ENCODE data around the gene EPG5.
"Not testable (repeated sequence)": the region's sequence is repeated elsewhere in the genome, so short reads cannot be mapped to it uniquely, and the experiment has no call there.

The EPG5 gene

DNA sequence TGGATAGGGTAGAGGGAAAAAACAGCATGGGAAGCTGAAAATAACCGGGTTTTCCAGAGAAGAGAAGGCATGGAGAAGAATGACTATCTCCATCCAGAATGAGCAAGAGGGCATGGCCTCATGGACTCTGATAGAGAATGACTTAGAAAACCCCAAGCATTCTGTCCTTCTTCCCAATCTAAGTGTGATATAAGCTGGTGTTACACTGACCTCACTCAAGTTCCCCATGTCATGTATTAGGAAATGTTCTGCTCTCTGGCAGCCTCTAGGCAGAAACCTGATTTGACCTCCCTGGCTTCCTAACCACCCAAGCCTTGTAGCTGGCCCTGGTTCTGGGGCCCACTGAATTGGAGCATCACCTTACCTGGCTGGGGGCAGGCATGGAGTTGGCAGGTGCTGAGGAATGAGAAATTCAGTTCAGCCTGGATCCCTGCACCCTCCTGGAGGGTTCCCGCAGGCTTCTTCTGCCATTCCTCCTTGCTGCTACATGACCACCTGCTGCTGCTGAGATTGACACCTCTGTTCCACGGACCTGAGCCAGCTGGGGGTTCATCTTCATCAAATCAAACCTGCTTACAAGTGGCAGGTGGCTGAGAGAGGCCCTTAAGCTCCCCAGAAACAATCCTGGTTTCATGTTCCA lies 146.9 kb downstream of the EPG5 start:
- Histone ChIP-seq H3K27me3 (ENCODE audit: control insufficient read depth in 1 of 2, insufficient read depth in 2 of 2, low read length in 2 of 2) (no peaks in the 10 kb centered on the region), H3K4me1 (ENCODE audit: control insufficient read depth in 1 of 2, insufficient read depth in 2 of 2, low read length in 2 of 2) (no peaks in the 10 kb centered on the region), H3K4me3 (ENCODE audit: low read depth in 1 of 2, low read length in 2 of 2) (no peak overlapping the region), H3K27ac (ENCODE audit: low read depth, low read length) (no peak overlapping the region), H3K9ac (ENCODE audit: low read depth in 1 of 2, low read length in 2 of 2) (no peak overlapping the region), H3K9me3 (ENCODE audit: control insufficient read depth in 1 of 2, low read length in 2 of 2) (no peaks in the 10 kb centered on the region), H3K36me3 (ENCODE audit: control insufficient read depth in 1 of 2, insufficient read depth in 2 of 2, low read length in 2 of 2) (no peaks in the 10 kb centered on the region)

DNA sequence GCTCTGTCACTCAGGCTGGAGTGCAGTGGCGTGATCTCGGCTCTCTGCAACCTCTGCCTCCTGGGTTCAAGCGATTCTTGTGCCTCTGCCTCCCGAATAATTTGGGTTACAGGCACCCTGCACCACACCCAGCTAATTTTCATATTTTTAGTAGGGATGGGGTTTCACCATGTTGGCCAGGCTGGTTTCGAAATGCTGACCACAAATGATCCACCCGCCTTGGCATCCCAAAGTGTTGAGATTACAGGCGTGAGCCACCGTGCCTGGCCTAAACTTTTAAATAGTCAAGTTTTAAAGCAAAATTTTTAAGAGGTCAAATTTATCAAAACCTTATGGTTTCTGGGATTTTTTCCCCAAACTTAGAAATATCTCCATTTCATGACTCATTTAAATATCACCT lies 148.4 kb downstream of the EPG5 start:
- H3K4me3 ChIP-seq (ENCODE audit: low read depth in 1 of 2, low read length in 2 of 2); H3K27ac ChIP-seq (ENCODE audit: low read depth, low read length); H3K4me1 ChIP-seq (ENCODE audit: control insufficient read depth in 1 of 2, insufficient read depth in 2 of 2, low read length in 2 of 2); H3K9ac ChIP-seq (ENCODE audit: low read depth in 1 of 2, low read length in 2 of 2); H3K36me3 ChIP-seq (ENCODE audit: control insufficient read depth in 1 of 2, insufficient read depth in 2 of 2, low read length in 2 of 2); H3K9me3 ChIP-seq (ENCODE audit: control insufficient read depth in 1 of 2, low read length in 2 of 2); H3K27me3 ChIP-seq (ENCODE audit: control insufficient read depth in 1 of 2, insufficient read depth in 2 of 2, low read length in 2 of 2): not testable (repeated sequence)

DNA sequence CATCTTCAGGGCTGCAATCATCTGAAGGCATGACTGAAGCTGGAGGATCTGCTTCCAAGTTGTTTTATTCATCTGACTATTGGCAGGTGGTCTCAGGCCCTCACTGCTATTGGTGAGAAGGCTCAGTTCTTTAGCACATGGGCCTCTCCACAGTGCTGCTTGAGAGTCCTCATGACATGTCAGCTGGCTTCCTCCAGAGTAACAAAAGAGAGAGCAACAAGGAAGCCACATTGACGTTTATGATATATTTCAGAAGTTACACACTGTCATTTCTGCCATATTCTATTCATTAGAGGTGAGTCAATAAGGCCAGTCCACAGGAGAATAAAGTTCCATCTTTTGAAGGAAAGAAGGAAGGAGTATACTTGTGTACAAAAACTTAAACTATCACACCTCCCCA lies 149.6 kb downstream of the EPG5 start:
- H3K9me3 ChIP-seq (ENCODE audit: control insufficient read depth in 1 of 2, low read length in 2 of 2): no peaks in the 10 kb centered on the region
- H3K9ac ChIP-seq (ENCODE audit: low read depth in 1 of 2, low read length in 2 of 2): no peak overlapping the region
- H3K36me3 ChIP-seq (ENCODE audit: control insufficient read depth in 1 of 2, insufficient read depth in 2 of 2, low read length in 2 of 2): no peaks in the 10 kb centered on the region
- H3K27ac ChIP-seq (ENCODE audit: low read depth, low read length): no peak overlapping the region
- H3K4me3 ChIP-seq (ENCODE audit: low read depth in 1 of 2, low read length in 2 of 2): no peak overlapping the region
- no peaks in the 10 kb centered on the region for H3K27me3 ChIP-seq (ENCODE audit: control insufficient read depth in 1 of 2, insufficient read depth in 2 of 2, low read length in 2 of 2)
- H3K4me1 ChIP-seq (ENCODE audit: control insufficient read depth in 1 of 2, insufficient read depth in 2 of 2, low read length in 2 of 2): no peaks in the 10 kb centered on the region

DNA sequence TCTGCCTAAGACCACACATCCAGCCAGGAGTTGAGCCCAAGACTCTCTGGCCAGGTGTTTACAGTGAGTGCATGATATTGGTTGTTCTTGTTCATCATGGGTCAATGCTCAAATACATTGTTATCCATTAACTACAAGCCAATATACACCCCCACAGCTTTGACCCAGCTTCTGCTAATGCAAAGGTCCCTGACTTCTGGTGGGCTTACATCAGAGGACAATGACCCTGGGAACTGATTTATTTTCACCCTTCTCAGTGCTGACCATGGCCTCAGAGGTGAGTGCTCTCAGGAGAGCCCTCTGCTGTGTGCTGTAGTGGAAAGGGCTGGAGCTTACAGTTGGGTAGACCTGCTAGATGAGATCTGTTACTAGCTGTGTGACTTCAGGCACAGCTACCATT lies 152.4 kb downstream of the EPG5 start:
- H3K4me3 ChIP-seq (ENCODE audit: low read depth in 1 of 2, low read length in 2 of 2); H3K36me3 ChIP-seq (ENCODE audit: control insufficient read depth in 1 of 2, insufficient read depth in 2 of 2, low read length in 2 of 2); H3K4me1 ChIP-seq (ENCODE audit: control insufficient read depth in 1 of 2, insufficient read depth in 2 of 2, low read length in 2 of 2); H3K9me3 ChIP-seq (ENCODE audit: control insufficient read depth in 1 of 2, low read length in 2 of 2); H3K27me3 ChIP-seq (ENCODE audit: control insufficient read depth in 1 of 2, insufficient read depth in 2 of 2, low read length in 2 of 2); H3K27ac ChIP-seq (ENCODE audit: low read depth, low read length); H3K9ac ChIP-seq (ENCODE audit: low read depth in 1 of 2, low read length in 2 of 2): not testable (repeated sequence)

DNA sequence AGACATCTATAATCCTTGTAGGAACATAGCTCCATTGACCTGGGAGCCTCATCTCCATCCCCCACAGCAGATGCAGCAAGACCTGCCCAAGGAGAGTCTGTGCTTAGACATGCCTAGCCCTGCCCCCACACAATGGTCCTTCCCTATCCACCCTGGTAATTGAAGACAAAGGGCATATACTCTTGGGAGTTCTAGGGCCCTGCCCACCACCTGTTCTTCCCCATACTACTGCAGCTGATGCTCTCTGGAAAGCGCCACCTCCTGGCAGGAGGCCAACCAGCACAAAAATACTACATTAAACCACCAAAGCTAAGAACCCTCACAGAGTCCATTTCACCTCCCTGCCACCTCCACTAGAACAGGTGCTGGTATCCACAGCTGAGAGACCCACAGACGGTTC lies 160.0 kb downstream of the EPG5 start:
- not testable (repeated sequence) for H3K4me3 ChIP-seq (ENCODE audit: low read depth in 1 of 2, low read length in 2 of 2); H3K9me3 ChIP-seq (ENCODE audit: control insufficient read depth in 1 of 2, low read length in 2 of 2); H3K27me3 ChIP-seq (ENCODE audit: control insufficient read depth in 1 of 2, insufficient read depth in 2 of 2, low read length in 2 of 2); H3K9ac ChIP-seq (ENCODE audit: low read depth in 1 of 2, low read length in 2 of 2); H3K36me3 ChIP-seq (ENCODE audit: control insufficient read depth in 1 of 2, insufficient read depth in 2 of 2, low read length in 2 of 2); H3K27ac ChIP-seq (ENCODE audit: low read depth, low read length)
- H3K4me1 ChIP-seq (ENCODE audit: control insufficient read depth in 1 of 2, insufficient read depth in 2 of 2, low read length in 2 of 2): peaks cover 8 to 14% of the 10 kb centered on the region in 2 donors

DNA sequence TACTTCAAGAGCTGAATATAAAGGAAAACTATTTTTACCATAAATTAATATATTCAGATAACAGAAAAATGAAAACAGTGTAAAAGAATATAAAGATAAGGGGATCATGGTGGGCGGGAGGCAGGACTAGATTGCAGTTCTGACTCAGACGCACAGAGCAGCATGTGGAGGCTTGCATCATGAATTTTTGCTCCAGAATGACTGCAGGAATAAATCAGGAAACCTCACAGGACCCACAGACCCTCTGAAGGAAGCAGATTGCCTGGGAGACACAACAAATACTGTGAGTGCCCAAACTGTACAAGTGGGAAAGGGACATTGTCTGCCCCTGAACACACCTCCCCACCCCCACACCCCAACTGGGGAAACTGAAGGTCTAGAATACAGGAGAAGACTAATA lies 160.9 kb downstream of the EPG5 start:
- Histone ChIP-seq H3K9me3 (ENCODE audit: control insufficient read depth in 1 of 2, low read length in 2 of 2) (peaks cover 0 to 4% of the 10 kb centered on the region in 2 donors), H3K9ac (ENCODE audit: low read depth in 1 of 2, low read length in 2 of 2) (no peak overlapping the region), H3K4me1 (ENCODE audit: control insufficient read depth in 1 of 2, insufficient read depth in 2 of 2, low read length in 2 of 2) (peaks cover 8 to 14% of the 10 kb centered on the region in 2 donors), H3K36me3 (ENCODE audit: control insufficient read depth in 1 of 2, insufficient read depth in 2 of 2, low read length in 2 of 2) (no peaks in the 10 kb centered on the region), H3K27ac (ENCODE audit: low read depth, low read length) (no peak overlapping the region), H3K4me3 (ENCODE audit: low read depth in 1 of 2, low read length in 2 of 2) (no peak overlapping the region), H3K27me3 (ENCODE audit: control insufficient read depth in 1 of 2, insufficient read depth in 2 of 2, low read length in 2 of 2) (no peaks in the 10 kb centered on the region)

DNA sequence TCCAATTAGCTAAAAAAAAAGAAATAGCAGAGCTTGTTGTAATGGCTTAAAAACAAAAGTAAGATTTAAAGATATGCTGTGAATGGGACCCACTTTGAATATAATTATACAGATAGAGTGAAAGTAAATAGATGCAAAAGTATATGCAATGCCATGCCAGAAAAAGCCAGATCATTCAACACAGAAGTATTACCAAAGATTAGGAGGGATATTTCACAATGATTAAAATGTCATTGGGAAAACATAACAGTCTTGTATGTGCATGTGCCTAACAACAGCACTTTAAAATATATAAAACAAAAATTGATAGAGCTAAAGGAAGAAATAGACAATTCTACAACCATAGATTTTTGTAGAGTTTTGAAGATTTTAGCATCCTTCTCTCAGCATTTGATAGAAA lies 161.6 kb downstream of the EPG5 start:
- H3K27ac ChIP-seq (ENCODE audit: low read depth, low read length): no peak overlapping the region
- H3K9me3 ChIP-seq (ENCODE audit: control insufficient read depth in 1 of 2, low read length in 2 of 2): peaks cover 0 to 4% of the 10 kb centered on the region in 2 donors
- H3K4me1 ChIP-seq (ENCODE audit: control insufficient read depth in 1 of 2, insufficient read depth in 2 of 2, low read length in 2 of 2): peaks cover 8 to 14% of the 10 kb centered on the region in 2 donors
- H3K4me3 ChIP-seq (ENCODE audit: low read depth in 1 of 2, low read length in 2 of 2): no peak overlapping the region
- no peaks in the 10 kb centered on the region for H3K36me3 ChIP-seq (ENCODE audit: control insufficient read depth in 1 of 2, insufficient read depth in 2 of 2, low read length in 2 of 2)
- no peaks in the 10 kb centered on the region for H3K27me3 ChIP-seq (ENCODE audit: control insufficient read depth in 1 of 2, insufficient read depth in 2 of 2, low read length in 2 of 2)
- H3K9ac ChIP-seq (ENCODE audit: low read depth in 1 of 2, low read length in 2 of 2): no peak overlapping the region

DNA sequence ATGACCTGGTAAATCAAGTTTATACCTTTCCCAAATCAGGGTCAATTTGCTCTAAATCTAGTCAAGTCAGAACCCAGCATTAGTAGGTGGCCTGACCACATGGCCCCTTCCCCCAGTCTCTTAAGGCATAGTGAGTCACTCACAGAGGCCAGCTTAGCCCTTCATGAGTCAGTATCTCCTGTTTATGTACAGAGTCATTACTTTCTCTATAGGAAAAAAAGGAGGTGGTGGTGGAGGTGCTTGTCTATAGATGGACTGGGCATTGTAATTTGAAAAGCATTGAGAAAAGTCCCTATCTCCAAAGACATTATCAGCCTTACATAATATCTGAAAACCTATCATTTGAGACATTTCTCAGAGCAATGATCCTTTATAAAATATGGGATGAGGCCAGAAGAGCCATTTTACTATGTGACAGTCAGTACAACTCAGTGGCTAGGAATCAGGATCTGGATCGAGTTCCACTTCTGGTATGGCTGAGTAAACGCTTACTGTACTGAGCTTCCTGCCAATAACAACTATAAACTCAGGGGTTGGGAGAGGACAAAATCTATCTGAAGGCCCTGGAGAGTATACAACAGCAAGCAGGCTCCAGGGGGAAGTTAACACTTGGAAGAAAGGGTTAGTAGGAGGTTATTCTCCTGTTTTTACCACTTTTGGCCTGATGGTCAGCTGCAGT lies 164.2 kb downstream of the EPG5 start:
- Histone ChIP-seq H3K4me3 (ENCODE audit: low read depth in 1 of 2, low read length in 2 of 2) (no peak overlapping the region), H3K27me3 (ENCODE audit: control insufficient read depth in 1 of 2, insufficient read depth in 2 of 2, low read length in 2 of 2) (no peaks in the 10 kb centered on the region), H3K9ac (ENCODE audit: low read depth in 1 of 2, low read length in 2 of 2) (no peak overlapping the region), H3K36me3 (ENCODE audit: control insufficient read depth in 1 of 2, insufficient read depth in 2 of 2, low read length in 2 of 2) (no peaks in the 10 kb centered on the region), H3K27ac (ENCODE audit: low read depth, low read length) (no peak overlapping the region), H3K4me1 (ENCODE audit: control insufficient read depth in 1 of 2, insufficient read depth in 2 of 2, low read length in 2 of 2) (peaks cover 8 to 14% of the 10 kb centered on the region in 2 donors), H3K9me3 (ENCODE audit: control insufficient read depth in 1 of 2, low read length in 2 of 2) (peaks cover 0 to 4% of the 10 kb centered on the region in 2 donors)

DNA sequence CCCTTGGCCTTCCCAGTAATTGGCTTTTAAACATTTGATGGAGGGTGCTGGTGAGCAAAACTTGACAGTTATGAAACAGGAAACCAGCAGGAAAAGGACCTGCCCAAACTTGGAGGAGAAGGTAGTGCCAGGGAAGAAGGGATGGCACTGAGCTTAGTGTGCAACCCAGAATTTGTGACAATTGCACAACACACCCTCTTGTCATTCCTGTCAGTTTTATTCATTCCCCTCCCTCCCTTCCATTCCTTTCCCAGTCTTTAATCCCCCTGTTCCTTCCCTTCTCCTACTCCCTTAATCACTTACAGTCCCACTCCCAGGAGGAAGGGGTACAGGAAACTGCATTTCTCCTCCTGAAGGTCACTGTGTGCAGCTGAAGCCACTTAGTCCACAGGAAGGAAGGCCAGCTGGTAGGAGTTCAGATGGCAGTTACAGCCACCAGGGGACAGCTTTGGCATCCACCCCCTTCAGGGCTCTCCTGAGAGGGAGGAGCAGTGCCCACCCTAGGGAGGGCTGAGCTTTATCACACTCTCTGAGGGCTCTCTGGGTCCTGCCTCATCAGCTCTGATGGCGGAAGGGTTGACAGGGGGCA lies 165.6 kb downstream of the EPG5 start:
- Histone ChIP-seq H3K36me3 (ENCODE audit: control insufficient read depth in 1 of 2, insufficient read depth in 2 of 2, low read length in 2 of 2) (no peaks in the 10 kb centered on the region), H3K27me3 (ENCODE audit: control insufficient read depth in 1 of 2, insufficient read depth in 2 of 2, low read length in 2 of 2) (no peaks in the 10 kb centered on the region), H3K27ac (ENCODE audit: low read depth, low read length) (no peak overlapping the region), H3K9ac (ENCODE audit: low read depth in 1 of 2, low read length in 2 of 2) (no peak overlapping the region), H3K9me3 (ENCODE audit: control insufficient read depth in 1 of 2, low read length in 2 of 2) (peaks cover 0 to 4% of the 10 kb centered on the region in 2 donors), H3K4me3 (ENCODE audit: low read depth in 1 of 2, low read length in 2 of 2) (no peak overlapping the region), H3K4me1 (ENCODE audit: control insufficient read depth in 1 of 2, insufficient read depth in 2 of 2, low read length in 2 of 2) (peaks cover under 1 to 4% of the 10 kb centered on the region in 2 donors)
